ENCODE results near the gene LRP8.

Gene LRP8

DNA sequence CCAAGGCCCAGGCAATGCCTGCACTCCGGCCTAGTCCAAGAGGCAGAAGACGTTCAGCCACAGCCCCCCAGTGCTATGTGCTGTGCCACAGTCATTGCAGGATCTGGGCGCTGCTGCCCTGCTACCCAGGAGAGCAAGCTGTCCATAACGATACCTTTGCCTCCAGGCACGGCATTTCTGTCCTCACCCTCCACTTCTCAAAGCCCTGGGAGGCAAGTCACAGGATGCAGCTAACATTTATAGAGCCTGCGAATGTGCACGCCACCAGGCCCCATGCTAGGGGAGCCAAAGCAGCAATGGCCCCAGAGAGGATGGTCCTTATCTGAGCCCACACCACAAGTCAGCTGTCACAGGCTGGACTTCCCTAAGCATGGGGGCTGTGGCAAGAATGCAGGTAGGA lies 13.8 kb downstream of the LRP8 start:
- no peak overlapping the region for H3K4me3 ChIP-seq (ENCODE audit: low read depth, low read length)
- TF ChIP-seq, protein P1, sequence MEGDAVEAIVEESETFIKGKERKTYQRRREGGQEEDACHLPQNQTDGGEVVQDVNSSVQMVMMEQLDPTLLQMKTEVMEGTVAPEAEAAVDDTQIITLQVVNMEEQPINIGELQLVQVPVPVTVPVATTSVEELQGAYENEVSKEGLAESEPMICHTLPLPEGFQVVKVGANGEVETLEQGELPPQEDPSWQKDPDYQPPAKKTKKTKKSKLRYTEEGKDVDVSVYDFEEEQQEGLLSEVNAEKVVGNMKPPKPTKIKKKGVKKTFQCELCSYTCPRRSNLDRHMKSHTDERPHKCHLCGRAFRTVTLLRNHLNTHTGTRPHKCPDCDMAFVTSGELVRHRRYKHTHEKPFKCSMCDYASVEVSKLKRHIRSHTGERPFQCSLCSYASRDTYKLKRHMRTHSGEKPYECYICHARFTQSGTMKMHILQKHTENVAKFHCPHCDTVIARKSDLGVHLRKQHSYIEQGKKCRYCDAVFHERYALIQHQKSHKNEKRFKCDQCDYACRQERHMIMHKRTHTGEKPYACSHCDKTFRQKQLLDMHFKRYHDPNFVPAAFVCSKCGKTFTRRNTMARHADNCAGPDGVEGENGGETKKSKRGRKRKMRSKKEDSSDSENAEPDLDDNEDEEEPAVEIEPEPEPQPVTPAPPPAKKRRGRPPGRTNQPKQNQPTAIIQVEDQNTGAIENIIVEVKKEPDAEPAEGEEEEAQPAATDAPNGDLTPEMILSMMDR (conservative IDR thresholded peaks at IDR 0.05; ENCODE audit: low read depth, low read length): no peak
- DNase-seq (ENCODE audit: low read depth): no peak

DNA sequence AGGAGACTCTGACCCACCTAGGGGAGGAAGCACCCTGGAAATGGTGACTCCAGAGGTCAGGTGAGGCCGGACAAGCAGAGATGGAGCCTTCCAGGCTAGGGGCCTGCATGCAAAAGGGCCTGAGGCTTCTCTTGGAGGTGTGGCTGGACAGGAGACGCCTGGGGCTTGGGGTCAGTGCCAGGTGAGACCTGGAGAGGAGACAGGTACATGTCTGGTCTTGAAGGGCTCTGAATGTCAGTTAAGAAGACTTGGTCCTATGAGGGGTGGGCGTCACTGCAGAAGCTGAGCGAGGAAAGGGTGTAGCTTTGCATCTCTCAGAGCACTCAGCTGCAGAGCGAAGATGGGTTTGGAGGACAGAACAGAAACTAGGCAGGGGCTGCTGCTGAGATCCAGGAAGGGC lies 14.3 kb downstream of the LRP8 start:
- H3K4me3 ChIP-seq (ENCODE audit: low read depth, low read length): no peak overlapping the region

DNA sequence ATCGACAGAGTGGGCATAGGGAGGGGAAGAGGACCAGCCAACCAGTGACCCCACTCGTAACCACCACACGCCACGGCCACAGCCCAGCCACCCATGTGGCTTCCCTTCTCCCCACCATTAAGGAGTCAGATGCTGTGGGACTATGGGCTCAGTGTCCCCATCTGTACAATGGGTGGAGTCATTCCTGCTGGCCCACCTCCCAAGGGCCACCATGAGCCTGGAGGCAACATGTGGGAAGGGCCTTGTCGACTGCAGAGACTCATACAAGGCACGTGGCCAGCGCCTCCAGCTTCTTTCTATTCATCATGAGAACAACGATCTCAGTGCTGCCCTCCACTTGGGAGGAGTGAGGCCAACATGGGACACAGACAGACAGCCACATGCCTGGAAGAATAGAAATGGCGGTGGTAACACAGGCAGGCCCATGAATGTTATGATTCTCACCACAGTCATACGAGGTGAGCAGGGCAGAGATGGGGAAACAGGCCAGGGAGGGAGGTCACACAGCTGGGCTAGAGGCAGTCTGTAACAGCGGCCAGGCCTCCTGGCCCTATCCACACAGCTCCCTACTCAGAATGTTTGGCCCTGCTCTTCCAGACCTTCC lies 16.1 kb downstream of the LRP8 start:
- DNase-seq (ENCODE audit: low read depth): peak; percentile 63
- TF ChIP-seq, protein P1 (conservative IDR thresholded peaks at IDR 0.05; ENCODE audit: low read depth, low read length): no peak
- no peak overlapping the region for H3K4me3 ChIP-seq (ENCODE audit: low read depth, low read length)

More for the DNA sequence above, 14.3 kb downstream of the LRP8 start:
- TF ChIP-seq, protein P1 (conservative IDR thresholded peaks at IDR 0.05; ENCODE audit: low read depth, low read length): no peak
- DNase-seq (ENCODE audit: low read depth): no peak

DNA sequence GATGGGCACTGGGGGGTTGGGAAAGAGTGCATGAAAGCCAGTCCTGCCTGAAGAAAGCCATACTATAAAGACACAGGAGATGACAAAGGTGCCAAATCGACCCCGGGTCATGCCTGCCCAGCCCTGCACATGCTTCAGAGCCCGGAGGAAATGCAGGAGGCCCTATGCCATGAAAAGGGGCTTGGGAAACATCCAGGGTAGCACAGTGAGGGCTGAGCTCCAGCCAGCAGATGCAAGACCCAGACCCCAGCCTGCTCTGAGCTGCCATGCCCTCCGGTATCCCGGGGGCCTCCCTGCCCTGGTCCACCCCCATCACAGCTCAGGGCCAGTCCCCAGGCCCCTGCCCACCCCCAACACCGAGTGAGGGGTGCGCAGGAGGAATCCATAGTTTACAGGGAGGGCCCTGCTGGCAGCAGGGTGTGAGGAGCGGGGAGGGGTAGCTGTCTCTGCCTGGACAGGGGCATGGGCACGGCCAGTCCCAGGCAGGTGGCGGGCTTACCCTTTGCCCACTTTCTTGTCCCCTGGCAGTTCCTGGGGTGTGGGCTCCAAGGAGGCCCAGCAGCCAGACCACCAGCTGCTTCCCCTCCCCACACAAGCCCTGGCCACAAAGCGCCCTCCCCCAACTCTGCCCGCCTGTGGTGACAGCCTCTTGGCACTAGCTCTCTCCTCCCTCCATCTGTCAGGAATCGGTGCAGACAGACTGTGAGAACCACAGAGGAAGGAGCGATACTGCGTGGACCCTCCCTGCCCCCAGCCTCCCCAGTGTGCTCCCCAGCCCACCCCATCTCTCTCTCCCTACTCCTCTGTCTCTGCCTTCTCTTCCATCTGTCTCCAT lies 16.8 kb downstream of the LRP8 start:
- H3K4me3 ChIP-seq (ENCODE audit: low read depth, low read length): no peak overlapping the region
- no peak for DNase-seq (ENCODE audit: low read depth)
- TF ChIP-seq, protein P1 (conservative IDR thresholded peaks at IDR 0.05; ENCODE audit: low read depth, low read length): no peak

DNA sequence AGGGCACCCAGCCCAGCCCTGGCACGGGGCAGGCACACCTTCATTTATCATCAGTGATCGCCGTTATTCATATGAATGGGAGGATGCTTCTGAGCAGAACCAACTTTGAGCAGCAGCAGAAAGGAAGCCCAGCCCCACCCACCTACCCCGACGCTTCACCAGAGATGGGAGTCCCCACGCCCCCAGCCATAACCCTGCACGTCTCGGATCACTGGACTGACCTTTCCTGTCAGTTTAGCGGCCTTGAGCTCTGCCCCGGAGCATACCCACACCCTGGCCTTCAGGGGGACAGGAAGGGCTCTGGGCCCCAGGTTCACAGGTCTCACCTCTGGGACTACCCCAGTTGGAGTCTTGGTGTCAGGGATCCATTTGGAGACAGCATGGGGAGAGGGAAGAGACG lies 18.1 kb downstream of the LRP8 start:
- H3K4me3 ChIP-seq (ENCODE audit: low read depth, low read length): no peak overlapping the region
- TF ChIP-seq, protein P1 (conservative IDR thresholded peaks at IDR 0.05; ENCODE audit: low read depth, low read length): no peak
- DNase-seq (ENCODE audit: low read depth): no peak

DNA sequence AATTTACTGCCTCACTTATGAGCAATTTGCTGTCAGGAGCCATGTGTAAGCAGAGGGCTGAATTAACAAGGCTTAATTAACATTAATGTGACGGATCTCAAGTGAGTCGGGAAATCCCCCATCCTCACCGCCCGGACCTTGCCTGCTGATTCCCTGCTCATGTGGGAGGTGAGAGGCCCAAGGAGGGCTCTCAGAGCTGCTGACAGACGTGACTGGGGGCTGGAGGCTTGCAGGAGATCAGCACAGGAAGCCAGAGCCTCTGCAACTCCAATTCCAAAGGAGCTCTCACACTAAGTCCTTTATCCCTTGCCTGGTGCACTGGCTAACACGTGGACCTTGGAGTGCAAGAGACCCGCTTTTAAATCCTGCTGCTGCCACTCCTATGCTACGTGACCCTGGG lies 19.4 kb downstream of the LRP8 start:
- DNase-seq (ENCODE audit: low read depth): no peak
- H3K4me3 ChIP-seq (ENCODE audit: low read depth, low read length): no peak overlapping the region
- TF ChIP-seq, protein P1 (conservative IDR thresholded peaks at IDR 0.05; ENCODE audit: low read depth, low read length): no peak
